Measurements from ENCODE around the gene OVCA2.
"Not testable (repeated sequence)": the region's sequence is repeated elsewhere in the genome, so short reads cannot be mapped to it uniquely, and the experiment has no call there.

Gene OVCA2

GRCh38 chr17:2013220-2013993 is 28.4 kb upstream of the OVCA2 start:
- in situ Hi-C loops (cut with HindIII; ENCODE audit: low sequenced_read_pairs), result not testable (repeated sequence)

GRCh38 chr17:2013994-2014317 is 27.9 kb upstream of the OVCA2 start:
- in situ Hi-C loops (cut with HindIII; ENCODE audit: low sequenced_read_pairs), result no loop called here

GRCh38 chr17:2015314-2015713 is 26.5 kb upstream of the OVCA2 start:
- in situ Hi-C loops (cut with HindIII; ENCODE audit: low sequenced_read_pairs), result no loop called here

GRCh38 chr17:2016494-2016893 is 25.3 kb upstream of the OVCA2 start:
- in situ Hi-C loops (cut with HindIII; ENCODE audit: low sequenced_read_pairs), result no loop called here

DNA sequence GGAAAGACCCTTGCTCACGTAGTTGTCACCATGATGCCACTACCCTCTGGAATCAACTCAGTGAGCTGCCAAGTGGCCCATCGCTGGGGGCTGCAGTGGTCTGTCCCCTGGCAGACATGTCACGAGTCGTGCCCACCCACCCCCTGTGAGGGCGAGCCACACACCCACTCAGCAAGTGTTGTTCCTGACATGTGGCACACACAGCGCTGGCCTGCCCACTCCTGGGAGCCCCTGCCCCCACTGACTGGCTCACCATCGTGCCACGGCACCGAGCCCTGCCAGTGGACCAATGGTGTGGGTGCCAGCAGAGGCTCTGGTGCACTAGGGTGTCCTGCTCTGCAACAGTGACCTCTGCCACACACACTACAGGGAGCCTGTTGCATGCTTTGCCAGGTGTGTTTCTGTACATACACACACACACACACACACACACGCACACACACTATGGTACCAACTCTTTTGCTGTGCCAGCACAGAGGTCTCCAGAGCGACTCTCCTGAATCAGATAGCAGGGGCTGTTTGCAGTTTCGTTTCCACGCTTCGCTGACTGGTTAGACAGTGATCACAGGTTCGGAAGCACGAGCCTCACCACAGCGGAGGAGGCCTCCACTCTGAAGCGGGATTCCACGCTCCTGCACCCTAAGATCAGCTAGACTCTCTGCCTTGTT is 24.4 kb upstream of the OVCA2 start:
- in situ Hi-C loops (cut with HindIII; ENCODE audit: low sequenced_read_pairs), result no loop called here

DNA sequence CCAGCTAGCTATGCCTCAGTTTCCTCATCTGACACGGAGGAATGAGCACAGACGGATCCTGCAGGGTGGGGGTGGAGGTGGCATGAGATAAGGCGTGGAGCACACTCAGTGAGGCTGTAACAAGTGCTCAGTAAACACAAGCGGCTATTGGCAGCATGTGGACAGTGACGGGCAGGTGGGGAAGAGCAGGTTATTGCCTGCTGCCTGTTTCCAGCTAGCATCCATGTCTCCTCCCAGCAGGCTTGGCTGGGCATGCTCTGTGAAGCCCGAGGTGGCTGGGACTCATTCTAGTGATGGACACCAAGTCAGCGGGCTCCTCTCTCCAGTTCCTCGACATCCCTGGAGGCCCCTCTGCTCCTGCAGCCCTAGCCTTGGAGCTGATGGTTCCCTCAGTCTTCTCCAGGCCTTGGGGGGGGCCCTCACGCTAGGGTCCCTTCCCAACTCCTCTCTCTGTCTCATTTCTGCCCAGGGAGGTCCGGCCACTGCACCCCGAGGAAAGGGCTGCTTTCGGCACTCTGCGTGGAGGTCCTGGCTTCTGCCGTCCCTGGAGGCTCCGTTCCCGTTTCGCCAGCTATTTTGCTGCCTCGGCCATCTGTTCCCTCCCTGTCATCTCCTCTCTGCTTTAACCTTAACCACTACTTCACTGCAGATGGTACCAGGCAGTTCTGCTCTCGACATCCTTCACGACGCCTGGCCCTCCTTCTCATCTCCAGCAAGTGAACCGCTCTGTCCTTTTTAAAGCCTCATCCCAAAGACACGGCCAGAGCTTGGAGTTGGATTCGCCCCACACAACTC is 22.9 kb upstream of the OVCA2 start:
- in situ Hi-C loops (cut with HindIII; ENCODE audit: low sequenced_read_pairs), result no loop called here

- in situ Hi-C loops (cut with HindIII; ENCODE audit: low sequenced_read_pairs), result no loop called here
These were observed 22.1 kb upstream of the OVCA2 start for GRCh38 chr17:2019723-2020122.

- in situ Hi-C loops (cut with HindIII; ENCODE audit: low sequenced_read_pairs), result no loop called here
These were observed 21.1 kb upstream of the OVCA2 start for GRCh38 chr17:2020721-2021120.

DNA sequence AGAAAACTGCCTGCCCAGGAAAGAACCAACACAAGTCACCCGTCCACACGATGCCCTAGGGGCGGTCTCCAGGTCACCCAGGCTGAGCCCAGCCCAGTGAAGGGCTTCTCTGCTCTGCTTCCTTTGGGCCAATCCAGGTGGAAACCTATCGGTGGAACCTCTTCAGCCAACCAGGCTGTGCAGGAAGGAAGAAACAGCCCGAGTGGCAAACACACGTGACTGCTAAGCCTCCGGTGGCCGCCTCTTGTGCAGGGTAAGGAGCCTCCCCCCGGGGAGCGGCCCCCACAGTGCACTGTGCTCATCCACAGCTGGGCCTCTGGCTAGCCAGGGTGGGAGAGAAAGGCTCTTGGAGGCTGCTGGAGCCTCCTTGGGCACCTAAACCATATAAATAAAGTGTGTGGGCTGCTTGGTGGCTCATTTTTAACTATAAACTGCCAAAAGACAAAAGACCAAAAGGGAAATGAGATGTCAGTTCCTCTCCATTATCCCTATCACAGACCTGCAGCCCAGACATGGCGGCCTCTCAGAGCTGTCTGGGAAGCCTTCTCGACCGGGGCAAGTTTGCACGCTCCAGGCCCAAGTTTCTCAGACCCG is 19.1 kb upstream of the OVCA2 start:
- in situ Hi-C loops (cut with HindIII; ENCODE audit: low sequenced_read_pairs), result no loop called here

DNA sequence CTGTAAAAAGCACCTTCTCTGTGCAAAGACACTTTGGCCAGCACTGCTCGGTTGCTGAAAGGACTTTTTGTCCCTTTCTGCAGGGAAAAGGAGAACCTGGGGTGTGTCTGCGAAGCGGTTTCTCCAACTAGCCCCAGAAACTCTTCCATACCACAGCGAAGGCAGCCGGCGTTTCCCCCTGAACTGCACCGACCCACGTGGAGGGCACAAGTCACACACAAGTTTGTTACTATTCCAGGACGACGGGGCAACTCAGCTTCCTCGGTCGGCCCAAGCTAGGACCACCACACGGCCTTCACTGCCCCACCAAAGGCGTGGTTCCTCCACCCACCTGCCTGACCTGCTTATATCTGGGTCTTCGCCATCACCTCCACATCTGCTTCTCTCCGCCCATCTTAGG is 18.6 kb upstream of the OVCA2 start:
- in situ Hi-C loops (cut with HindIII; ENCODE audit: low sequenced_read_pairs), result no loop called here

- in situ Hi-C loops (cut with HindIII; ENCODE audit: low sequenced_read_pairs), result no loop called here
These were observed 17.9 kb upstream of the OVCA2 start for GRCh38 chr17:2023692-2024571.

DNA sequence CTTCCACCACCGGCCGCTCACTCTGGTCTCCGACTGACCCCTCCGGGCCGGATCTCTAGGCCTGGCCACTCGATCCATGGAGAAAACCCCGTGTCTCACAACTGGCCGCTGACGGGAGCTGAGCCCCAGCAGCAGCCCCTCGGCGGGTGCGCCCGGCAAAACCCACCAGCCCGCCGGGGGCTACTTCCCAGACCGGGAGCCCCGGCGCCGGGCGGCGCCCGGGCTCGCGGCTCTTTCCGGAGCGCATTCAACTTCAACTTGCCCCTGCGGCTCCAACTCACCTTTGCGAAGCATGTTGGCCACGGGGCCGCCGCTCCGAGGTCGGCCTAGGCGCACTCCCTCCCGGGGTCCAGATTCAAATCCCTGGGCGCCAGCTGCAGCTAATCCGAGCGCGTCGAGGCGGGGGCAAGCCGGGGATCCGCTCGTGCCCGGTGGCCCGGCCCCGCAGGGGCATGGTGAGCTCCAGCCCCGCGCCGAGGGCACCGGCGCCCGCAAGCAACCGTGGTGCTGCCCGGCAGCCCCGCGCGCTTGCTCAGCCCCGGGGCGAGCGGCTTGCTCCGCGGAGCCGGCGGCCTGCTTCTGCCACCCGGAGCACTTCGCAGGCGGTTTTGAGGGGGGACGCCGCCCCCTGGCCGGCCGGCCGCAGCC is 17.1 kb upstream of the OVCA2 start:
- in situ Hi-C loops (cut with HindIII; ENCODE audit: low sequenced_read_pairs), result no loop called here

DNA sequence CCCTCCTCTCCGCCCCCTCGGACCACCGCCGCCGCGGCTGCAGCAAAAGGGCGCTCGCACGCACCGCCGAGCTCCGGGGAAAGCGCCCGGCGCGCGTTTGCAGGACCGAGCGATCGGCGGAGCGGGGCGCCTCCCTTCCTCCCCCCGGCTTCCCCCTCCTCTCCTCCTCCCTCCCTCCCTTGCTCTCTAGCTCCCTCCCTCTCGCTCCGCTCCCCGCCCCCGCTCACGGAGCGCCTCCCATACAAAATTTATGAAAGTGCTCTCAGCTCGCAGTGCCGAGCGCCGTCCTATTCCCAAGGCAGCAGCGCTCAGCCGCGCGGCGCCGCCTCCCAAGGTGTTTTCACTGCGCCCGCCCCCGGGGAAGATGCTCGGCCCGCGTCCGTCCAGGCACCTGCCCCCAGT is 16.6 kb upstream of the OVCA2 start, which contains the start of gene RTN4RL1:
TSS of gene RTN4RL1 (minus strand) at position 115 of the 402 bp plus-strand sequence. CDS start 469 bp downstream, outside the sequence.
- in situ Hi-C loops (cut with HindIII; ENCODE audit: low sequenced_read_pairs), result no loop called here

GRCh38 chr17:2025622-2026309 is 16.1 kb upstream of the OVCA2 start:
- in situ Hi-C loops (cut with HindIII; ENCODE audit: low sequenced_read_pairs), result no loop called here

DNA sequence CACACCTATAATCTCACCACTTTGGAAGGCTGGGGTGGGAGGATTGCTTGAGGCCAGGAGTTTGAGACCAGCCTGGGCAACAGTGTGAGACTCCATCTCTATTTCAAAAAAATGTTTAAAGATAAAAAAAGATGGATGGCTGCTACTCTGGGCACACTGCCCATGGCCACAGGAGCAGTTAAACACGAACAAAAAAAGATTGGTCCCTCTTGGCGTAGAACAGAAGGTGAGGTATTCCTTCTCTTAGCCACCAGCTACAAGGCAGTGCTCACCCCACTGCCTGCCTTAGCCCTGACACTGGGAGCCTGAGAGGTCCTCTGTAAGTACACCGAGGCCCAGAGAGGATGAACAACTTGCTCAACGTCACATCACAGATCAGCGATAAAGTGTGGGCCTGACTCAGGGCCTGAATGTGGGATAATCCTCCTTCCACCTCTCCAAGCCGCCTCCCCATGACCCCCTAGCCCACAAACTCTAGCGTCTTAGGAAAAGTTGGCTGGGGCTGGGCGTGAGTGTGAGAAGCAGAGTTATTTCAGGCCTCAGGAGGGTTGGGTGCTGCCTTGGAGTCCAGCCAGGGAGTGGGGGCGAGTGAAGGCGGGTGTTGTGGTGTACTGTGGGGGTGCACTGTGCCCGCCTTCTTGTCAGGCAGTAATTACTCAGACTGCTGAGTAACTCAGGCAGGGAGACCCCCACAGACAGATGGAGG is 14.1 kb upstream of the OVCA2 start:
- in situ Hi-C loops (cut with HindIII; ENCODE audit: low sequenced_read_pairs), result no loop called here

DNA sequence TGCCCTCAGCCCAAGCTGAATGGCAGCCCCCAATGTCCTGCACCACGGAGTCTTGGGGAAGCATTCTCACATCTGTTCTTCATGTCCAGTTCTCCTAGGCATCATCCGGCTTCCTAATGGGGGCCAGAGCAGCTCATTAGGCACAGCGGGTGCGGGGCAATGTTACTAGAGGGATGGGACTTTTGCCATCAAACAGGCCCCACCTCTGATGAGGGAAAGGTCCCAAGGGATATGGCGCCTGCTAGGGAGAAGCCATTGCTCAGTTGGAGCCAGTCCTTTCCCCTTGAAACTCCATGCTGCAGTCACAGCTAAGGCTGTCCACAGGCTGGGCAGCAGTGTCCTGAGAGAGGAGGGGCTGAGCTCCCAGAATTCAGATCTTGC is 13.6 kb upstream of the OVCA2 start:
- in situ Hi-C loops (cut with HindIII; ENCODE audit: low sequenced_read_pairs), result no loop called here

DNA sequence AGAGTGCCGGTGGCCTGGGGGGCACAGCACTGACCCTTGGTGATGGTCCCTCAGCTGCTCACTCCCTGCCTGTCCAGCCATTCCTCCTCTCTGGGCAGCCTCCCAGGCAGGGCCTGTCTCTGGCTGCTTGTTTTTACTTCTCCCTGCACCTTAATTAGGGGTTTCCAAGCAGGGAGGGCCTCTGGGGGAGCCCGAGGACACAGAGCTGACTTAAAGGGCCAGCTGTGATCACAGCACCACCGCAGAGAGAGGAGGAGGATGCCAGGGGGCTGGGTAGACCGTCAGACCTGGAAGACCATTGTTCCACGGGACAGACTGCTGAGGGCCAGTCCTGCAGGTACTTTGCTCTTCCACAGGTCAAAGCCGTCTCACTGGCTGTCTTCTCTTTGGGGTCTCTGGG is 13.1 kb upstream of the OVCA2 start:
- in situ Hi-C loops (cut with HindIII; ENCODE audit: low sequenced_read_pairs), result no loop called here

DNA sequence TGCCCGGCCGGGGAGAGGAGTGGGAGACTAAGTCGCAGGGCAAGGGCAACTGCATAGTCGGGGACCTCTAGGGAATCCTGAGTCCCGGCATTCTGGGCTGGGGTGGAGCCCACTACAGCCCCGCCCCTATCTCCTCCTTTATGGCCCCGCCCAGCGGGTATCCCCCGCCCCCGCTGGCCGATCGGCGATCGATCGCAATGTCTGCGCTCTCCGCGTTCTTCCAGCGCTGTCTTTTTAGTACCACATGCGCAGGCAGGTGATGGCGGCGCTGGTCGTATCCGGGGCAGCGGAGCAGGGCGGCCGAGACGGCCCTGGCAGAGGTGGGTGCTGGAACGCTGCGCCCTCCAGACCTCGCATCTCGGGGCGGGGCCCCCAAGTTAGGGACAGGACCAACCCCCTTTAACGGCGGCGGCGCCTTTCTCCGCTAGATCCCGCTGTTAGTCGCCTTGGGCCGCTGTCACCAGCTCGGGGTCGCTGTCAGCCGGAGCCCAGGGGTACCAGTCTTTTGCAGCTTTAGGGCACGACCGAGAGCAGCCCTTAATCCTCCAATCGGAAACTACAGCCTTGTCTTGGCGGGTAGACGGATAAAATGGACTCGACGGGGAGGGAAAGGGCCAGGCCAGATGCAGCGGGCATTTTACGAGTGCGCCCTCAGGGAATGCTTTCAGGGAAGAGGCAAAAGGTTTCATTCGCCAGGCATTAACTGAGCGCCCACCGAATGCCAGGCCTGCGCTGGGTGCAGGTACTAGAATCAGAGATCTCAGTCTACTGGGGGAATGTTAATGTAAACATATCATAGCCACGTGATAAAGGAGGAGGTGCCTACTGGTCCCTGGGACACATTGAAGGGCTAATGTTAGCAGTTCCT is 11.7 kb upstream of the OVCA2 start, which contains the start of gene DPH1:
TSS of gene DPH1 (plus strand) at position 243 of the 868 bp plus-strand sequence. CDS start at position 260, 17 bp downstream.
- in situ Hi-C loops (cut with HindIII; ENCODE audit: low sequenced_read_pairs), result no loop called here
